Fibroblast of the conjunctiva (primary cell): Measurements from ENCODE around the gene SYT1.
"Not testable (repeated sequence)": the region's sequence is repeated elsewhere in the genome, so short reads cannot be mapped to it uniquely, and the experiment has no call there.

Source experiments
- DNase-seq: peaks from one replicate; pipeline ENCODE4 v3.0.0-alpha.2; 2010; ENCODE audit warnings: low read depth

The SYT1 gene

DNA sequence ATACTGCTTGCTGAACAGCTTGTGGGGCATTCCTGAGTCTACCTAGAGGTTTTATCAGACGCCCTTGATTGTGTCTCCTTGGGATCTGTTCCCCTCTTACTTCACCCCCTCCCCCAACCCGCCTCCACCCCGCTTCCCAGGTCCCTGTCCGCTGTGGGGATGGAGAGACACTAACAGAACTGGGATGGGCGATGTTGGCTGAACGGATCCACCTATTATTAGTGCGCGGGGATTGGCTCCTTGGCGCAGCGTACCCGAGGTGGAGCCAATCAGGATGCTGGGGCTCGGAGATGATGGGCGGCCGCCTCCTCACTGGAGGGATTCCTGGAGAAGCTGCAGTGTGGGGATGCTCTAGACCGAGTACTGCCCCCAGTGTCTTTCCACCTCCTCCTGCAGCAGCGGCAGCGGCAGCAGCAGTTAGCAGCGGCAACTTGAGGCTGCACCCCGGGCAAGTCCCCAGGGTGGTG lies at the start of gene SYT1:
TSS of gene SYT1 (plus strand) at position 372 of the 467 bp plus-strand sequence.
- DNase-seq = peak; percentile 55

DNA sequence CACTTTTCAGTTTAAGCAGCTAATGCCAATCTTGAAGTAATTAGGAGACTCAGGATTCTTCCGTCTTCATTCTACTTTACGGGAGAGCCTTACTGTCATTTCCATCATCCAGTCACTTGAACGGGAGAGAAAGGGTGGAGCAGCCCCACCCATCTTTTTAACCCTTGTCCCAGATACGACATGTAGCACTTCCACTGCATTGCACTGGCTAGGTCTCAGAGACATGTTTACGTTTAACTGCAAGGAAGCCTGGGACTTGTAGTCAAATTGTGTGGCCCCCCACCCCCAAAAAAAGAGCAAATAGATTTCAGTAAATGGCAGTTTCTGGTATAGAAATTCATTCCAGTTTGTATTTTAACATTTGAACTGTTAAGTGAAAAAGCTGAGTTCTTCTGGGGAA lies 46.1 kb upstream of the SYT1 start:
- no peak for DNase-seq

DNA sequence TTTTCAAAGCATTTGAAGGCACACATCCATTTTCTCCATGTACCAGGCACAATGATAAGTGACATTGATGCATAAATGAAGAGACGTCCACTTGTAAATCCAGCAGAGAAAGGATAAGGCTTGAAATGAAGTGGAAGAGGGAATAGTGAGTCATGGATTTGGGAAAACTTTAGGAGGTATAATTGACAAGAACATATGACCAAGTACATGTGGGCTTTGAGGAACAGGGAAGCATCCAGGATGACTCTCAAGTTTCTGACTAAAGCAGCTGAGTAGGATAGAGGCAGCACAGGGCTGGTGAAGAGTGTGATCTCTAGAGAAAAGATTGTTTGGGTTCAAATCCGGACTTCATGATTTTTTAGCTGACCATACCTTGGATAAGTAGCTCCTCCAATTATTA lies 43.6 kb upstream of the SYT1 start:
- no peak for DNase-seq

DNA sequence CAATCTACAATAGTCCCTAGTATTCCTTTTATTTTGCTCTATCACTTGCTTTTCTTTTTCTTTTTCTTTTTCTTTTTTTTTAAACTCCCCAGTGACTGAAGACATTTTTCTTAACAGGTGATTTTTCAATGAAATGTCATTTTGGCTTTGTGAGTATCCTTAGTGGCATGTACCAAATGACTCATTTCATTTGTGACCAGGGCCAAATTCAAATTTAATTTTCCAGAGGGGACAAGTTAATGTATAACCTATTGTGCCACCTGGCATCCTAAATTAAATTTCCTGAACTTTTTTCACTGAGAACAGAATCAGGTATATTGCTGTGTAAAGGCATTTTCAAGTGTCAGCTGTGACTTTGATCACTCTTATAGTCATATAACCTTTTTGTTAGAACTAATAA lies 39.7 kb upstream of the SYT1 start:
- no peak for DNase-seq

DNA sequence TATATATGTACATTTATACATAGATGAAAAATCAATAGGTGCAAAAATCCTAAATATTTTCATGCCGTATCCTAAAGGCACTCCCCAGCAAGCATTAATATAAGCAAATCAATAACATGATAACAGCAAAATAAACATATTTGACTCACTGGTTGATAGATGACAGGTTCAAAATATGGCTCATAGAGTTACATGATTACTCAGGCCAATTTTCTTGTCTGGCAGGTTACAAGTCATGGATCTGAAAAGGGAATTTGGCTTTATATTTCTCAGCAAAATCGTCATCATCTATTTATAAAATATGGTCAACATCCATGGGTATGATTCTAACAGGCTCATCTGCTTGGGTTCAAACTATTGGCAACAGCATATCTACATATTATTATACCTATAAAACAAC lies 34.9 kb upstream of the SYT1 start:
- no peak for DNase-seq

DNA sequence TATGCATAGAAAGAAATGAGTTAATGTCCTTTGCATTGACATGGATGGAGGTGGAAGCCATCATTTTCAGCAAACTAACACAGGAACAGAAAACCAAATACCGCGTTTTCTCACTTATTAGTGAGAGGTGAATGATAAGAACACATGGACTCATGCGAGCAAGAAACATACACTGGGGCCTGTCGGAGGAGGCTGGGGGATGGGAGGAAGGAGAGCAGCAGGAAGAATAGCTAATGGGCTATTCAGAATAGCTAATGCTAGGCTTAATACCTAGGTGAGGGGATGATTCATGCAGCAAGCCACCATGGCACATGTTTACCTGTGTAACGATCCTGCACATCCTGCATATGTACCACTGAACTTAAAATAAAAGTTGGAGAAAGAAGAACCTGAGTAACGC lies 29.1 kb upstream of the SYT1 start:
- DNase-seq = no peak

DNA sequence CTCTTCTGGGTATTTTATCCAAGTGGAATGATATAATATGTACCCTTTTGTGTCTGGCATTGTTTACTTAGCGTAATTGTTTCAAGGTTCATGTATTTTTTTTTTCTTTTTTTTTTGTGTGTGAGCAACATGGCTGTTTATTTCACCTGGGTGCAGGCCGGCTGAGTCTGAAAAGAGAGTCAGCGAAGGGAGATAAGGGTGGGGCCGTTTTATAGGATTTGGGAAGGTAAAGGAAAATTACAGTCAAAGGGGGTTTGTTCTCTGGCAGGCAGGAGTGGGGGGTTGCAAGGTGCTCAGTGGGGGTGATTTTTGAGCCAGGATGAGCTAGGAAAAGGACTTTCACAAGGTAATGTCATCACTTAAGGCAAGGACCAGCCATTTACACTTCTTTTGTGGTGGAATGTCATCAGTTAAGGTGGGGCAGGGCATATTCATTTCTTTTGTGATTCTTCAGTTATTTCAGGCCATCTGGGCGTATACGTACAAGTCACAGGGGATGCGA lies 24.0 kb upstream of the SYT1 start:
- DNase-seq = not testable (repeated sequence)

DNA sequence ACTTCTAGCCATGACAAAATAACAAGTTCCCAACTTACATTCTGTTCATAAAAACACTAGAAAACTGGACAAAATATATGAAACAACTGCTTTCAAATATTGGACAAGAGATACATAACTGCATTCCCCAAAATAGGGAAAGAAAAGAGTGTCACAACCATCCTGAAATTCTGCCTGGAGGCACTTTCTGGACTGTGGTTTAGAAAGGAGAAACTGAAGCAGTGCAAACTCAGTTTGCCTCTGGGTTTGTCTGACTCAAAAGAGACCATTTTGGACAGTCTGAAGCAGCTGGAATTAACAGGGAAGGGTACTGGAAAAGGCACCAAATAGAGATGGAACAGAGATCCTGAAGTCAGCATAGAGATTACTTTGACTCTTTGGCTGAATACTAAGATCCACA lies 11.3 kb upstream of the SYT1 start:
- no peak for DNase-seq

DNA sequence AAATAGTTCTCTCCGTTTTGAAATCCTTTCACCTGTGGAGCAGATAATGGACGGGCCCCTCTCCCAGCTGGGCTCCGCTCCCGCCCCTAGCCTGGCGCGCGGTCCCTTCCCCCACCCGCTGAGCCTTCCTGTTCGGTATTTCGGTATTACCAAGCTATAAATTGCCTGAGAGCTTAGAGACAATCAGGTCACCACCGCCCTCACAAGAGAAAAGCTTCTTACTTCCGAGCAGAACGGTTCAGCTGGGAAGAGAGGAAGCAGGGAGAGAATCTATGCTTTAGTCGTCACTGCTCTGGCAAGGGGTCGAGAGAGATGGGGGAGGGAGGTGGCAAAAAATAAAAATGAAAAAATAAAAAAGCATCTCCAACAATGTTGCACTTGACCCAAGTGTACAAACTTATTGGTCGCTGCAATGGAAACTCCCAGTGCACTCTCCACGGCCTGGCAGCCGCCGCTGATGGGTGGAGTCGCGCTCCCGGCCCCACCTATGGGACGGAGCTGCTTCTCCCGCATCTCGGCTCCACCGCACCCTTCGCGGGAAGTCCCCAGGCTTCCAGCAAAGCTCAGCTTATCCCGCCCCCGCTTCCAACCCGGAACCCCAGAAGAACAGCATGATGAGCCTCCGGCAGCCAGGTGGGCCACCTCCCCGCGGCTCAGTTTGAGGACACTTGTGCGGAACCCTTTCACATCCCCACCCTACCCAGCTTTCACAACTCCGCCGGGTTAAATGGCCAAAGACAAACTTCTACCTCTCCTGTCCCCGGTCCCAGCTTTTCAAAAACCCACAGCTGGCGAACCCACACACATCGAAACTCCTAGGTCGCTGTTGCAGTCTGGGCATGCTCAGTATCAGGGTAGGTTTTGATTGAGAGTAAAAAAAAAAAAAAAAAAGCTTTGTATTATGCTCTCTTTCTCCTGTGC lies 832 bp upstream of the SYT1 start:
- peak; percentile 12 for DNase-seq

DNA sequence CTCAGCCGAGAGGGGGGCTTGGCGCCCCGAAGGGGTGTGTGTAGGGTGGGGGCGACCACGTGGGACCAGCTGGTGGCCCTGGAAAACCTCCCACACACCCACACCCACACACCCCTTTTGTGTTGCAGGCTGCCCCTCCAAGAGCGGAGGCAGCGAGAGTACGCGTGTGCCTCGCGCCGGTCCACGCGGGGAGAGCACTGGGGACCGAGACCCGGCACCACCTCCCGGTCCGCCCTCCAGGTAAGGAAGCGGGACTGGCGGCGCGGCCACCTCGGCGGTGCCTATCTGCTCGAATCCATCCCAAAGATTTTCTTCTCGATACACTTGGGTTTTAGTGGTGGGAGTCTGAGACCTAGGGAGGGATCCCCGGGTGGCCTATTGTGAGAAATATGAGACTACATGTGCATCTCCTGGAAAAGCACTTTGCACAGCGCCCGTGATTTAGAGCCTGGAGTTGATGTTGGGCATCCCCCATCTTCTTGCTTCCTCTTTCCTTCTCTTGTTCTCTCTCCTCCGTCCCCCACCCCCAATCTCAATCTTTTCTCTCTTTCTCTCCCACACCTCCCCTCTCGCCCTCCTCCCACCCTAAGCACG lies 393 bp downstream of the SYT1 start:
- DNase-seq = no peak

DNA sequence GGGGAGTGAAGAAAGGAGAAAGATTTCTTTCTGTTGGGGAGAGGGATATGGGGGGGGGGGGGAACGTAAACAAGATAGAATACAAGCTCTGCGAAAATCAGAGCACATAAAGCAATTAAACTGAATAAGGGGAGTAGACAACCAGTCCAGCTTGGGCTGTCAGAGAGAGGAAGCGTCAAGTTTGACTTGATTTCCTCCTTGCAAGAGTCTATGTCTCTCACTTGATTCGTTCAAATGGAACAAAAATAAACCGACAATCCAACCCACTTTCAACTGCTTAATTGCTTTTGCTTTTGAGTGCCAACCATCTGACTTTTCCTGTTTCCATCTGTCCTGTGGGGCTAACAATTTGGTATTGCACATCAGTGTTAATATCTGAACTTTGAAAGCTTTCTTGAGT lies 942 bp downstream of the SYT1 start:
- no peak for DNase-seq

DNA sequence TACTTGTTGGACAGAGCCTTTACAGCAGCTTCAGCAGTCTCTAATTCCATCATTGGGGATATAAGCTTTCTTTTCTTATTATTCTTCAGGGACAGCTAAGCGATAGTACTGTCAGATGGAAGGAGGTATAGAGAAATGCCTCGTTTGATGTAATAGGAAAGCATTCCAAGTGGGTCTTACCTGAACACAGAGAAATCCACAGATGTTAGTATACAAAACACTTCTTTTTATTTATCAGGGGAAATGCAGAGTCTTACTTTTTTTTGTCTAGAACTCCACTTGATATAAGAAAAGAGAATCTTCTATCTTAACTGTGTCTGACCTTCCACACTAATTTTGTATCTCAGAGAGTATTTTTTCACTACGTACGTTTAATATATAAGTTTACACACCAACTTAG lies 1.9 kb downstream of the SYT1 start:
- no peak for DNase-seq

DNA sequence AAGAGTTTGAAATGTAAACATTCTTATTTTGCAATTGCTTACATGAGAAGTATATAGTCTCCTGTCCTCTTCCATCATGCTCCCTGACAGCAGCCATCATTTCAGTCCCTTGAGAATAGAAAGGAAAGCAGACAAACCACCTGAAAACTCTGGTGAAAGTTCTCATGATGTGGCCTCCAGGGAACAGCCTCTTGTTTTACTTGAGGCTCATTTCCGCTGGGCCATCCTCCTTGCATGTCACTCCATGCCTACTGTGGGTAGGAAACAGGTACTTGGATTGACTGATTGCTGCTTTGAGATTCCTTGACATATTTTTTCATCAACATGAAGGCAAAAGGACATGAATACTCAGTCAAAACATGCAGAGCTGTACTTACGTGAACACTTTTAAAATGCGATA lies 6.0 kb downstream of the SYT1 start:
- DNase-seq = no peak

DNA sequence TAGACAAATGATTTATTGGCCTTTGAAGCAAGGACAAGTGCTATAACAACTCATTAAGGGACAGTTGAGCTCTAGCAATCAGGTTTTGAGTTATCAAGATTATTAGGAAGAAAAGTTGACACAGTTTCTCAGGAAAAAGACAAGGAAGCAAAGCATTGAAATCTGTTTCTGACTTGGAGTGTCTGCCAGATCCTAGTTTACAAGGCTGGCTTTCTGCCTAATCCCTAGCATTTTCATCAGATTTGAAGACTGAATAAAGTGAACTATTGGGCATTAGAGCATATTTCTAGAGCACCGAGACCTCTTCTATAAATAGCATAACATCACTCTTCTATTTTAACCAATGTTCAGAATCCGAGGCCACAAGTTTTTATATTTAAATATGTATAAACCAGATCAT lies 7.0 kb downstream of the SYT1 start:
- DNase-seq = no peak

DNA sequence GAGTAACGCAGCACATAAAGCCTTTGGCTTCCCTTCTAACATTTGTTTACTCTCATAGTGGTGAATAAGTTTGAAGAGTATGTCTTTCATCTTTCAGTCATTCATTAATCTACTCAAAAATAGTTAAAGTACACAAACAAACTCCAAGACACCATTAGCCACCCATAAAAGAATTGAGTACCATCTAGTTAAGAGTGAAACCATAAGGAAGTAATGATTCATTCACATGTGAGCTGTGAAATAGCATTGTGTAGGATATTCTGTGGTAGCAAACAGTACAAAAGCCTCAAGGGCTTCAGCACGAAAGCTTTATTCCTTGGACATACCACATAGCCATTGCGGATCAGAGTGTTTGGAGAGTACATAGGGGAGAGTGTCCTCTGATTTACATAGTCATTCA lies 13.9 kb downstream of the SYT1 start:
- no peak for DNase-seq

DNA sequence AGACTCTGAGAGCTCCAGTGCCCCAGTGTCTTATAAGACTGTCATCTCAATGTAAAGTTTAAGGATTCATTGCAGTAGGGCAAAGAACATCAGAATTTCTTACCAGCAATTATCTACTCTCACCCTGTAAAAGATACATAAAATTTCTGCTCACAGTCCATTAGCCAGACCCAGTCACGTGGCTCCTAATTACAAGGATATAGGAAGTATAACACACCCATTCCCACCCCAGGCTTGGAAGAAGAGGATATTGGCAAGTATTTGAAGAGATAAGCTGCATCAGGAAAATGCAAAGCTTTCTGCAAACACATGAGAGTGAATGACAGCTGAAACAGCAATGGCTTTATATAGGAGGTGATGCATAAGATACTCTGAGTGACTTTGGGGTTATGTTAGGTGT lies 14.3 kb downstream of the SYT1 start:
- no peak for DNase-seq

DNA sequence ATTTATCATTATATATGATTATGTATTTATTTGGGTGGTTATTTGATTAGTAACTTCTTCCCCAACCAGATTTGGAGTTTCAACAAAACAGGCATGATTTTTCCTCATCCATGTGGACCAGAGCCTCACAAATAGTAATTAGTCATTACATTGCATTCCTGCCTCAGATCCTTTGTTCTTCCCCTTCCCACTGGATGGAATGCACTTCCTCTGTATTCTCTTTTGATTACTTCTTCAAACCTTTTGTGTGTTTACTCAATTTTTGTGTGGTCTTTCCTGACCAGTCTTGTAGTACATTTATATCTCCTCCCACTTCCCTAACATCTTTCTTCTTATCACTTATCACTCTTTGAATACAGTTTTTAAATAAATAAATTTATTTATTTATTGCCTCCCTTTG lies 15.5 kb downstream of the SYT1 start:
- DNase-seq = no peak

DNA sequence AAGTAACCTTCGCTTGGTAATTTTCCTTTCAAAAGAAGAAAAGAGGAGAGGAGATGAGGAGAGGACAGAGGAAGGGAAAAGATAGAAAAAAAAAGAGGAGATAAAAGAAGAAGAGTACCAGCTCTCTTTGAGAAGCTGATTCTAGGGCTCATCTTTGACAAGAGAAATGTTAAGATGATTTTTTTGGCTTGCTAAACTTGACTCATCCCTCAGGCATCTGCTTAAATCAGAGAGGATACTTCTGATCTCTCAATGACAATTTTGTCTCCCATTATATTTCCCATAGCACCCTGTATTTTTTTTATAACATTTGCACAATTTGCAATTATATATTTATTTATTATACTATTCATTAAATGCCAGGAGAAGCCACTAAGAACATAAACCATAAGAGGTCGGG lies 17.1 kb downstream of the SYT1 start:
- no peak for DNase-seq

DNA sequence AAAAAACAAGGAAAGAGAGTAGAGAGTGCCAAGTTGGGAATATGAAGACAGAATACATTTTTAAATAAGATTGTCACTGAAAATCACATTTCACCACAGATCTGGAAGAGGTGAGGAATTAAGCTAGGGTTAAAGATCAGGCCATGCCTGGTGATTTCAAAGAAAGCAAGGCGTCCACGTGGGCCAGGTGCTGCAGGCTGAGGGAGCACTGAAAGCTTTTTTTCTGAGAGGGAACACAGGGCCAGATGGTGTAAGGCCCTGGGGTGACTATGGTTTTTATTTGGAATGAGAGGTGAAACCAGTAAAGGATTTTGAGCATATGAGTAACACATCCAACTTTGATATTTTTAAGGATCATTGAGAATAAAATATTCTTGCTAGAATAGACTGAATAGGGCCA lies 20.9 kb downstream of the SYT1 start:
- DNase-seq = no peak

DNA sequence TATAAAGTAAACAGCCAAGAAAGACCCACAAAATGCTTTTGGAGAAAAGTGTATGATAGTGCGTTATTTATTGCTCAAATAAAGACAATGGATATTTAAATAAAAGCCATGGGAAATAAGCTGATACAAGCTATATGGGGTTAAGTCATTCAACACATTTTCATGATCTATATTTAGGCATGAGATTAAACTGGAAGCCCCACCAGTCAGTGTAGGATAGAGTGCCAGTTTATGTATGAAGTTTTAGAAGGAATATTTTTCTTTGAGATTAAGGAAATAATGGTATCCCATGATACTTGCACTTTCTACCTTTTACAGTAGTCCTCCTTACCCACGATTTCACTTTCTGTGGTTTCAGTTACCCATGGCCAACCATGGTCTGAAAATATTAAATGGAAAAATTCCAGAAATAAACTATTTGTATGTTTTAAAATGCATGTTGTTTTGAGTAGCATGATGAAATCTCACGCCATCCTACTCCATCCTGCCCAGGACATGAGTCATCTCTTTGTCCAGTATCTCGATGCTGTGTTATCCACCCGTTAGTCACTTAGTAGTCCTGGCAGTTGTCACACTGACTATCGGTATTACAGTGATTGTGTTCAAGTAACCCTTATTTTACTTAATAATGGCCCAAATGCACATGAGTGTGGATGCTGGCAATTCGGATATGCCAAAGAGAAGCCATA lies 22.3 kb downstream of the SYT1 start:
- DNase-seq = peak; percentile 84

DNA sequence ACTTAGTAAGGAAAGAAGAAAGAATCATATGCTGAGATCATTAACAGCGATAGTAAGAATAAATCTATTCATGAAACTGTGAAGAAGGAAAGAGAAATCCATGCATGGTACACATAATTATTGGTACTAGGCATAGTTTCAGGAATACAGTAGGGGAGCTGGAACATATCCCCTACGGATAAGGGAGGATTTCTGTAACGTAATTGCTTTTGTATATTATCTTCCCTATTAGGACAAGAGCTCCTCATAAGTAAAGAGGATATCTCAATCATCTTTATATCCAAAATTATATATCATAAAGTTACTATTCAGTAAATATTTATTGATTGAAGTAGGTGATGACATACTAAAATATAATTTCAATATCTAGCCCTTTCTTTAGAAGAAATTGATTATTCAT lies 22.9 kb downstream of the SYT1 start:
- DNase-seq = no peak

DNA sequence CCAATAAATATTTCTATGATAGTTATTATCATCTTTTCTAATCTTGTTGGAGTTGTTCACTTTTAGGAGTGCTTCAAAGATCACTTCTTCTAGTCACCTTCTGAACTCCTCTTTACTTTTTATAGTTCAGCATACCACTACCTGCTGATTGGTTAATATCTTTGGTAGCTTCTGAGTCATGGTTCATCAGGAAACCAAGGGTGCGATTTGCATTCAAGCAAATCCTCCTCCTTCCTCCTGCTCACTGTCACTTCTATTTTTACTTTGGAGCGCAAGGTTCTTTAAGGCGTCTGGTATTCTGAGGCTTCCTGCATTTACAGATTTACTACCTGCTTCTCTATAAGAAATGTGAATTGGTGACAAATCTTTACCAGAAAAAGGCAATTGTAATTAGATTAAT lies 24.0 kb downstream of the SYT1 start:
- no peak for DNase-seq
